MG63 (cell line): ENCODE data around the gene NFATC2. TPM values are rescaled to one million over a fixed set of nuclear protein-coding genes. Genes with fewer than 3 reads are reported as not detected.

Experiments used
- DNase-seq: peaks from one replicate; pipeline ENCODE4 v3.0.0-alpha.2; 2020
- H3K27me3 ChIP-seq: fragments of 250-450 bp; sonication (Bioruptor Pico); 2 replicates; pipeline ENCODE4 v1.5.1; 2020; ENCODE audit warnings: mild to moderate bottlenecking, moderate library complexity
- H3K36me3 ChIP-seq: fragments of 250-450 bp; sonication (Bioruptor Pico); 2 replicates; pipeline ENCODE4 v1.5.1; 2020; ENCODE audit warnings: mild to moderate bottlenecking, moderate library complexity
- H3K4me3 ChIP-seq: fragments of 250-450 bp; sonication (Bioruptor Pico); 2 replicates; pipeline ENCODE4 v1.5.1; 2020; ENCODE audit warnings: mild to moderate bottlenecking, moderate library complexity
- H3K9me3 ChIP-seq: fragments of 250-450 bp; sonication (Bioruptor Pico); 2 replicates; pipeline ENCODE4 v1.5.1; 2020; ENCODE audit warnings: mild to moderate bottlenecking, moderate library complexity
- total RNA-seq: library from RNA; depleted of rRNA; stranded (reverse); fragments of >200 nt; shearing (Covaris generic); gene quantifications from 2 replicates; pipeline ENCODE4 v1.2.3, GENCODE V29; 2014; ENCODE audit warnings: low replicate concordance; rRNA removed

The NFATC2 gene
- total RNA-seq, result not detected in 2 replicates

DNA sequence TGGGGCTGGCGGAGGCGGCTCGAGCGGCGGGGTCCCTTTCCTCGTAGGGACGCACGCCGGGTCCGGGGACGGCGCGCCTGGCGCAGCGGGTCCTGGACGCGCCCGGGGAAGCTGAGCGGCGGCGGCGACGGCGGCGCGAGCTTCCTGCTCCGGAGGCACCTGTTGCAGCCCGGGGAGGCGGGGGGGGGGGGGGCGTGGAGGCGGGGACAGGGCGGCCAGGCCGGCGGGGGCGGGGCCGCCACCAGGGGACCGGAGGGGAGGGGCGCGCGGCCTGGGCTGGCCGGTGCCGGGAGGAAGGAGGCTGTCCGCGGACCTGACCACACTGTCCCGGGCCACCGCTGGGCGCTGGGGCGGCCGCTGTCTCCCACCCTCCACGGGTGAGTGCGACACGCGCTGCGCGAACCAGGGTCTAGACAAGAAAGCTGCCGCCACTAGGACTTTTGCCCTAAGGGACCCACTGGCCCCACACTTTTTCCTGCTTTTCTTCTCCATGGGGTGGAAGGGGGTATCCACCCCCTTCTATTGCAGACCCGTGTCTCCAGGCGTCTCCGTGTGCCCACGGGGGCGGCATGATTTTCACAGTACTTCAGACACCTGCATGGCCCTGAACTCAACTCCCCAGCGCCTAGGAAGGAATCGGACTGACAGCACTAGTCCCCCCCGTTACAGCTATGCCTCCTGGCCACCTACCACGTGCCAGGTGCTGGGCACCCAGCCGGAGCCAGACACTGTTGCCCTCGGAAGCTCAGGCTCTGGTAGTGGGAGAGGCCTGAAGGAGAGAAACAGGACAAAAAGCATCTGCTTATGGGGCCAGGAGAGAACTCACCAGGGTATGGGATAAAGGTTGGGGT, at the start of gene NFATC2:
NFATC2 (minus strand) TSS at position 149 of the 851 bp plus-strand sequence. CDS start 220 bp downstream, outside the sequence.
- no peak for DNase-seq
- no peak within 1 kb of the TSS for H3K4me3 ChIP-seq

DNA sequence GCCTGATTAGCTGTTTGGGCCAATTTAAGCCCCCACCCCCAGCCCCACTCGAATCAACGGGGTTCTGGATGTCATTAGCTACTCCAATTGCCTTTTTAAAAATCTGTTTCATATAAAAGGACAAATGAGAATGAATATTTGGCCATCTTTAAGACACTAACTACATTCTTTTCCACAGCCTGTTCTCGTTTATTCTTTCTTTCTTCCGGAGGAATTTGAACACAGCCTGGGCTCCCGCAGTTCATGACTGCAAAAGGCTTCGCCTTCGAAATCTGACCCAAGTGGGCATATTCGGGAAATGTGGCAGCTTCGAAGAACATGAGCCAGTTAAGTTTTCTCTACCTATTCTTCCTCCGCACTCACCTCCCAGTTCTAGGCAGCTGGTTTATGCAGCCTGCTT, 49.4 kb upstream of the NFATC2 start:
- H3K9me3 ChIP-seq, result no peaks in the 10 kb centered on the region
- no peaks in the 10 kb centered on the region for H3K36me3 ChIP-seq
- H3K4me3 ChIP-seq, result no peak overlapping the region
- H3K27me3 ChIP-seq, result no peaks in the 10 kb centered on the region
- no peak for DNase-seq

More for the DNA sequence above, at the start of gene NFATC2:
- H3K36me3 ChIP-seq, result no peaks in the 10 kb centered on the region
- H3K9me3 ChIP-seq, result no peaks in the 10 kb centered on the region; the same call in 1 of the 2 replicates
- peaks cover 3% of the 10 kb centered on the region; the same call in 1 of the 2 replicates for H3K27me3 ChIP-seq

DNA sequence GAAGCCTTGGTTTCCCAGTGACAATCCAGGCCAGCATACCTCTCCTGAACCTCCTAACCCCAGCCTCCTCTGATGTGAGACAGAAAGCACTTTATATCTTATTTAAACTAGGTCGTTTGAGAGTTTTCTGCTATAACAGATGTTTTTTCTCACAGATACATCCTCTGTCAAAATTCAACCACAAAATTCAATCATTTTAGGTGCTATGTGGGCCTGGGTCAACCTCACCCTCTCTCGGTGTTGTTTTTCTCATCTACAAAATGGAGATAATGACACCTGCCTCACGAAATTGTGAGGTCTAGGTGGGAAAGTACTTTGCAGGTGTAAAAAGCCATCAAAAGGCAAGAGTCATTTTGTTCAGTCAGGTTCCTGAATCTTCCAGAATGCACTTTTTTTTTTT, 46.2 kb upstream of the NFATC2 start:
- no peak for DNase-seq
- Histone ChIP-seq H3K27me3 (no peaks in the 10 kb centered on the region), H3K9me3 (no peaks in the 10 kb centered on the region), H3K36me3 (no peaks in the 10 kb centered on the region), H3K4me3 (no peak overlapping the region)

DNA sequence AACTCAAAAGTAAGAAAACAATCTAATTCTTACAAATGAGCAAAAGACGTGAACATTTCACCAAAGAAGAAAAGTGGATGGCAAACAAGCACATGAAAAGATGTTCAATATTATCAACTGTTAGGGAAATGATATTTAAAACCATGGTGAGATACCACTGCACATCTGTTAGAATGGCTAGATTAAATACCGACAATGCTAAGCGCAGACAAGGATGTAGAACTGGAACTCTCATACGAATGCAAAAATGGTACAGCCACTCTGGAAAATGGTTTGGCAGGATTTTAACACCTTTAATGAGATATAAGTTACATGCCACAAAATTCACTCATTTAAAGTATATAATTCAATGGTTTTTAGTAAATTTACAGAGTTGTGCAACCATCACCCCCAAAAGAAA, 44.6 kb upstream of the NFATC2 start:
- Histone ChIP-seq H3K36me3 (no peaks in the 10 kb centered on the region), H3K4me3 (no peak overlapping the region), H3K9me3 (no peaks in the 10 kb centered on the region), H3K27me3 (no peaks in the 10 kb centered on the region)
- no peak for DNase-seq

DNA sequence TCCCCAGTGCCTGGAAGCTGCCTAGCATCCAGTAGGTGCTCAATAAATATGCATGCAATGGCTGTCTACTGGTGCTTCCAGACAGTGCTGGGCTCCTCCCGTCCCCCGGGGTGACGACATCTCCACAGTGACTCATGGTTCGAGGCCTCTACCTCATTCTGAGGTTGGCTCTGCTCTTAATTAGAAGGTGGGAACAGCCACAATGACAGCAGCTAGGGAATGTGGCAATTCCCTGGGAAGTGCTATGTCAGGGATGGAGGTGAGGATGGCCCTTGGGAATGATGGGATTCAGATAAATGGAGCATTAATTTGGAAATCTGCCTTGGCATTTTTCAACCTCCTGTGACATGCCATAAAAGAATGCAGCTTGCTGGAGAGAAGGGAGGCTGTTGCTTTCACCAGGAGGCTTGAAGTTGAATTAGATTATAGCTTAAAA, 43.5 kb upstream of the NFATC2 start:
- peak; percentile 70 for DNase-seq
- H3K4me3 ChIP-seq, result no peak overlapping the region
- H3K27me3 ChIP-seq, result no peaks in the 10 kb centered on the region
- no peaks in the 10 kb centered on the region for H3K36me3 ChIP-seq
- no peaks in the 10 kb centered on the region for H3K9me3 ChIP-seq

DNA sequence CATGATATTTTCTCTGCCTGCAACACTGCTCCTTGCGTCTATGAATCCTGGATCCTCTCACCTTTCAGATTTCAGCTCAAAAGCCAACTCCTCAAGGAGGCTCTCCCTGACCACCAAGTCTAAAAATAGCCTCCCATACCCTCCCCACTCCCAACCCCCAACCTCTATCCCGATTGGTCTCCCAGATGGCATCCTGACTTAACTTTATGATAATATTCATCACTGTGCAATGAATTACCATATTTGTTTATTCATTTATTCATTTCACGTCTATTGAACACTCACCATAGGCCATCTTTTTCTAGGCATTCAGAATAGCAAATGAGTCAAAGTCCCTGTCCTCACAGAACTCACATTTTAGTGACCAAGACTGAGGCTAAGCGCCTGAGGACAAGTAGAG, 42.6 kb upstream of the NFATC2 start:
- Histone ChIP-seq H3K9me3 (no peaks in the 10 kb centered on the region), H3K36me3 (no peaks in the 10 kb centered on the region), H3K4me3 (no peak overlapping the region), H3K27me3 (no peaks in the 10 kb centered on the region)
- DNase-seq, result no peak

DNA sequence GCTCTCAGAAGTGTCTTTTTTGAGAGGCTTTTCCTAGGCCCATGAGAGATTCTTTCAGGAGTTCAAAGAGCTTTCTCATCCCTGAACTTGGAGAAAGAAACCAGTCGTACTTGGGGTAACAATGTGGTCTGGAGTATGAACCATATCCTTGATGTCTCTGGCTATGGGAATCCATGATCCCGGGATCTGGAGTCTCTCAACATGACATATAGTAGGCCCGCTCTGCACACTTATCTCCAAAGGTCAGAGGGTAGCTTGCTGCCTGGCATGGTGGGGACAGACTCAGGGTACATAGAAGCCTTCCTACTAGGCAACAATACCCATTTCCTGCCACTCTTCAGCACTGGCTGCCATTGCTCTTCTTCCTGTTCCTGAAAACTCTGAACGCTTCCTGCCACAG, 42.2 kb upstream of the NFATC2 start:
- Histone ChIP-seq H3K27me3 (no peaks in the 10 kb centered on the region), H3K4me3 (no peak overlapping the region), H3K36me3 (no peaks in the 10 kb centered on the region), H3K9me3 (no peaks in the 10 kb centered on the region)
- no peak for DNase-seq

DNA sequence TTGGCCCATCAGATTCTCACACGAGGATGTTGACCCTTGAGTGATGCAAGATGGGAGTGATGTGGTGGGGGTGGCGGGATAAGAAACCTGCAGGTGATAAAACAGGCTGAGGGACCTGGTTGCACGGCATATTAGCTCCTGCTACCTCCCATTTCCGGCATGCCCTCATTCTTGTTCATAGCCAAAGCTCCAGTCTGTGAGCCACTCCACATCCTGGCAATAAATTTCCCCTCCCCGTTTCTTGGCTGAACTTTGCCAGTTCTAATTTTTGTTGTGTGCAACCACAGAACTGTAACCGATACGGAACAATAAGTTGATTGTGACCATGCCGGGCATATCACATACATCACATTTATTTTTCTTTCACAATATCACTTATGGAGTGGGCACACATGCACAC, 41.6 kb upstream of the NFATC2 start:
- Histone ChIP-seq H3K9me3 (no peaks in the 10 kb centered on the region), H3K36me3 (no peaks in the 10 kb centered on the region), H3K27me3 (no peaks in the 10 kb centered on the region), H3K4me3 (no peak overlapping the region)
- no peak for DNase-seq

DNA sequence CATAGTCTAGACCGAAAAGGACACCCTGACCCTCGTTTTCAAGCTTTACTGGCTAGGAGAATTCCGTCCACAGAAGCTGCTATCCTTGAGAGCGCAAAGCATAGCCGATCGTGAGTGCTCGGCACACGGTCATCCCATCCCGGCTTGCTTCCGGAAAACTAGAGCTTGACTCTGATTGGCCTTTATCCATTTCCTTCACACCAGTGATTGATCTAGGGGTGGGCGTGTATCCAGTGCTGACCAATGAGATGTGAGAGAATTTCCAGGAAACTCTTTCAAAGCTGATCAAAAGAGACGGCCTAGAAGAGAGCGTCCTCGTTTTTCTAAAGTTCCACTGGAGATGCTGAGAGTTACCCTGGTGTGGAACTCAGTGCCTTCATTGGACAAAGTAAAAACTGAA, 41.0 kb upstream of the NFATC2 start:
- Histone ChIP-seq H3K4me3 (no peak overlapping the region), H3K36me3 (no peaks in the 10 kb centered on the region), H3K27me3 (no peaks in the 10 kb centered on the region), H3K9me3 (no peaks in the 10 kb centered on the region)
- DNase-seq, result no peak

DNA sequence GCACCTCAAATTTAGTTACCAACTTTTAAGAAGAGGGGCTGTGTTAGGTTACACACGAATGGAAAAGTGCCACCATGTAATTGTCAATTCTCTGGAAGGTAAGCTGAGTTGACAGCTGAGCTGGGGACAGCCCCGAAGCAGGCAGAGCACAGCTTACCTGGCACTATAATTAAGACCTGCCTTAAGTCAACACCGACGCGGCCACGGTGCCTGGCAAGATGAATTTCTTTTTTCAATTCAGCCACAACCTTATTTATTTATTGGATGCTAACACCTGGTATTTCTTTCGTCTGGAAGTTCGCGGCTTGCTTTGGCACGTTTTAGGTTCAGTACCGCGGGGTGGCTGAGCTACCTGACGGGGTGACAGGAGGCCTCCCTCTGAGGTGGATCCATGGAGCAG, 40.6 kb upstream of the NFATC2 start:
- no peaks in the 10 kb centered on the region for H3K36me3 ChIP-seq
- H3K4me3 ChIP-seq, result no peak overlapping the region
- no peak for DNase-seq
- no peaks in the 10 kb centered on the region for H3K9me3 ChIP-seq
- no peaks in the 10 kb centered on the region for H3K27me3 ChIP-seq

DNA sequence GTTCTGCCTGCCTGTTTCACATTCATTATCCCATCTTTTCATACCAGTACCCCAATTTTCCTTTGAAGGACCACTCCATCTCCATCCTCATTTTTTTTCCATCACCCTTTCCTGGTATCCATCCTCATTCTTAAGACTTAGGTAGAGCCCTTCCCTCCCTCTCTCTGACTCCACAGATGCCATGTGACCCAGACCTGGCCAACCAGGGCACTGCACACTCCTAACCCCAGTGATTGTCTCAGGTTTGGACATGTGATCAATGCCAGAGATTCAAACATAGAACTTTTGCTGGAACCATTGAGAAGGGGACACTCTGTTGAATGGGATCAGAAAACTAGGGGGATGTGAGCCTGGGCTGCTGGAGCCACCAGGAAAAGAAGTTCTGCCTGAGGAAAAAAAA, 39.1 kb upstream of the NFATC2 start:
- Histone ChIP-seq H3K4me3 (no peak overlapping the region), H3K36me3 (no peaks in the 10 kb centered on the region), H3K27me3 (no peaks in the 10 kb centered on the region), H3K9me3 (no peaks in the 10 kb centered on the region)
- DNase-seq, result no peak

DNA sequence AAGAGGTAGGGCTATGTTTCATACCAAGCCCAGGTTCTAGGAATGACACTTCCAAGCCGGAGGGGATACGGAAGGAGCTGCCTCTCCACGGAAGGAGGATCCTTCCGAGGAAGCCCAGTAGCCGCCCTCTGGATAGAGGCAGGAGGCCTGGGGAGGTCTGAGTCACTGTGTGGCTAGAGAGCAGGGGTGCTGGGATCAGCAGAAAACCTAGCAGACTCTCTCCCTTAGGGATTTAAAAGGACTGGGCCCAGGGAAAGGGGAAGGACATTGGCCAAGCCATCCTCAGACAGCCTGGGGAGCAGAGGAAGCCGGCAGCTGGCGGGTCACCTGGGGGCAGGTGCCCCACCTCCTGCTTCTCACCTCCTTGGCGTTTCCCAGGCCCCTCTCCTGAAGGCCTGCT, 36.6 kb upstream of the NFATC2 start:
- no peaks in the 10 kb centered on the region for H3K36me3 ChIP-seq
- peaks cover 12% of the 10 kb centered on the region for H3K9me3 ChIP-seq
- no peak for DNase-seq
- H3K27me3 ChIP-seq, result no peaks in the 10 kb centered on the region
- no peak overlapping the region for H3K4me3 ChIP-seq

DNA sequence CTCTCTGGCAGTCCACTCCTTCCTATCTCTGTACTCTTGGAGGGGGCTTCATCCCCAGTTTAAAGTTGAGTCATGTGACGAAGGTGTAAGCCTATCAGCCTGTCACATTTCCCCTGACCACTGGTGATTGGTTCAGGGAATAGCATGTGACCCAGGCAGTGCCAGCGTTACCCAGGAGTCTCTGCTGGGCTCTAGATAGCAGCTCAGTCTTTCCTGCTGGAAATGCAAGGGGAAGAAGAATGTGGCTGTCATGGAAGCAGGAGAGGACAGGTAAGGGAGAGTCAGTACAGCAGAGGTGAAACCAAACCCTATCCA, 35.6 kb upstream of the NFATC2 start:
- DNase-seq, result no peak
- Histone ChIP-seq H3K27me3 (no peaks in the 10 kb centered on the region), H3K9me3 (peaks cover 12% of the 10 kb centered on the region), H3K36me3 (no peaks in the 10 kb centered on the region), H3K4me3 (no peak overlapping the region)

DNA sequence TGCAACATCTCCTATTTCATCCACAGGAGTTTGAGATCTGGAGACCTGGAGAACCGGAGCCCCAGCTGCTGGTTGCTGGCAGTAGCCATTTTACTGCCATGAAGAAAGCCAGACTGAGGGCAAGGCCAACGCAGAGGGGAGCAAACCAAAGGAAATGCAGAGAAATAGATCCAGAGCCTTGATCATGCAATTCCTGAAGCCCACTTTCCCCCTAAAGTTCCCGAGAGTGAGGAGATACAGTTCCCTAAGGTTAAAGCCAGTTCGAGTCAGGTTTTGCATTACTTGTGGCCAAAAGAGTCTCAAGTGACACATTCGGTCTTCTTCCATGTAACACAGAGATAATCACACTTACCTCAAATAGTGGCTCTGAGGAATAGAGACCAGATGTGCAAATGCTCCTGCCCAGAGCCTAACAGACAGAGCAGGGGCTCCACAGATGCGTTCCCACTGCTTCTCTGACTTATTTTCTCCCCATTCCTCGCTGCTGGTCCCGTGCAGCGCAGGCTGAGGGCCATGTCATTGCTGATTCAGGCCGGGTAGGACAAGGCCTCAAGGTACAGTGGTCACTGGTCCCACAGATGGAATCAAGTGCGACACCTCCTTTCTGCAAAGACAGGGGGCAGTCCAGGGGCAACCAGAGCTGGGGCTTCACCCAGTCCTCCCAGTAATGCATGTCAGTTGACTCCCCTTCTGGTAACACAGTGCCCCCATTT, 35.1 kb upstream of the NFATC2 start:
- Histone ChIP-seq H3K4me3 (no peak overlapping the region), H3K36me3 (no peaks in the 10 kb centered on the region), H3K9me3 (peaks cover 12% of the 10 kb centered on the region), H3K27me3 (no peaks in the 10 kb centered on the region)
- DNase-seq, result no peak

DNA sequence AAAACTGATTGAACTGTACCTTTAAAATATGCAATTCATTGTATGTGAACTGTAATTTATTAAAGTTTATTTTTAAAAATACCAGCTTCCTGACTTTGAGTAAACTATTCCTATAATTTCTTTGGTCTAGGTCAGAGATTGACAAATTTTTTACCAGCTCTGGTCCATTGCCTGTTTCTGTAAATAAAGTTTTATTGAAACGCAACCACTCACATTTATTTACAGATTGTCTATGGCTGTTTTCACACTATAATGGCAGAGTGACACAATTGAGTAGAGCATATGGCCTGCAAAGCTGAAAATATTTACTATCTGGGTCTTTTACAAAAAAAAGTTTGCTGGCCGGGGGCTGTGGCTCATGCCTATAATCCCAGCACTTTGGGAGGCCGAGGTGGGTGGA, 33.0 kb upstream of the NFATC2 start:
- Histone ChIP-seq H3K9me3 (peaks cover 12% of the 10 kb centered on the region), H3K4me3 (no peak overlapping the region), H3K27me3 (no peaks in the 10 kb centered on the region), H3K36me3 (no peaks in the 10 kb centered on the region)
- DNase-seq, result no peak

DNA sequence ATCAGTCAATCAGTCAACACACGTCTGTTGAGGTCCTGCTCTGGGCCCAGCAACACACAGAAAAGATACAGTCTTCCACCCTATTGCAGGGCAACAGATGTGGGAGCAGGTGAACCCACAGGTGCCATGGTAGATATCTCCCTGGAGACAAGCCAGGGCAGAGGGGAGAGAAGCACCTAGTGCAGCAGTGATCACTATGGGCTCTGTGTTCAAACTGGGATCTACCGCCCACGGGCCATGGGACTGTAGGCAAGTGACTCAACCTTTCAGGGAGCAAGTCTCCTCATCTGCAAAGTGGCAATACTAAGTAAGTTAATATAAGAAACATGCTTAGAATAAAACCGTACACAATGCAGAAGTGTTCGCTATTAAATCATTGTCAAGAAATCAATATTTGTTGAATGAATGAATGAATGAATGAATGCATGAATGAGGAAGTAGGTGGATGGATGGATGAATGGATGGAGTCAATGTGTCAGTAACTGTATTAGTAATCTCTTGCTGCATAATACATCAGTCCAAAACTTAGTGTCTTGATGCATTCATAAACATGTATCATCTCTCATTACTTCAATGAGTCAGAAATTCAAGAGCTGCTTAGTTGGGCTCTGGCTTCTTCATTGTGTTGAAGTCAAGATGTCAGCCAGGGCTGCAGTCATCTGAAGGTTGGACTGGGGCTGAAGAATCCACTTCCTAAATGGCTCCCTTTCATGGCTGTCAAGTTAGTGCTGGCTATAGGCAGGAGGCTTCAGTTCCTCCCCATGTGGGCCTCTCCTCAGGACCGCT, 31.9 kb upstream of the NFATC2 start:
- no peak overlapping the region for H3K4me3 ChIP-seq
- no peaks in the 10 kb centered on the region for H3K27me3 ChIP-seq
- peaks cover 12% of the 10 kb centered on the region for H3K9me3 ChIP-seq
- no peak for DNase-seq
- no peaks in the 10 kb centered on the region for H3K36me3 ChIP-seq

DNA sequence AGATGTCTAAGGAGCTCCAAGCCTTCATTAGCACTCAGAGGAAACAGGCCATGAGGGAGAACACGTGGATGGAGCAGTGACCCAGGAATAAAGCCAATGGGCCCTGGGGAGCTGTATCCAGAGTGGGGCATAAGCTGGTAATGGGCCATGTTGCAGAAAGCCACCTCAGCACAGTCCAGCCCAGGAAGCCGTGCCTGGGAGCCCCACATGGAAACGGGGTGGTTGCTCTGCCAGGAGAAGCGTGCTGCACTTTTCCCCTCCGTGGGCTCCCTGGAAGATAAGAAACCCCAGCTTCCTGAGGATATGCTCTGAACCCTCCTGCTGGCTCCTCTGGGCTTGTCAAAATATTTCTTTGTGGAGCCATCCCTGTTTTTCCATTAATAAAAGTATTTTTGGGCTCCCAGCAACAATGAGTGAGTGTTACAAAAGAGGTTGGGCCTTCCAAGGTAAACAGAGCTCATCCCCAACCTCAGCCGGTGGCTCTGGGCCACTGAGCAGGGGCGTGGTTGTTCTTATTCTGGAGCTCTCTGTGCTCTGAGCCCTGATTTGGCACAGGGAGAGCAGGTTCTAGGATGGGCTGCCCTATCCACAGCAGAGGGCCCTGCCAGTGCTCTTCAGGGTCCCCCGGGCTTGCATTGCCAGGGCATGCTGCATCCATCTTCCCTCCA, 31.2 kb upstream of the NFATC2 start:
- Histone ChIP-seq H3K4me3 (no peak overlapping the region), H3K27me3 (no peaks in the 10 kb centered on the region), H3K9me3 (peaks cover 12% of the 10 kb centered on the region), H3K36me3 (no peaks in the 10 kb centered on the region)
- peak; percentile 56 for DNase-seq
